ENCODE data around the gene DBNDD1.
"Not testable (repeated sequence)": the region's sequence is repeated elsewhere in the genome, so short reads cannot be mapped to it uniquely, and the experiment has no call there.

DBNDD1 gene, protein sequence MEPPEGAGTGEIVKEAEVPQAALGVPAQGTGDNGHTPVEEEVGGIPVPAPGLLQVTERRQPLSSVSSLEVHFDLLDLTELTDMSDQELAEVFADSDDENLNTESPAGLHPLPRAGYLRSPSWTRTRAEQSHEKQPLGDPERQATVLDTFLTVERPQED

DNA sequence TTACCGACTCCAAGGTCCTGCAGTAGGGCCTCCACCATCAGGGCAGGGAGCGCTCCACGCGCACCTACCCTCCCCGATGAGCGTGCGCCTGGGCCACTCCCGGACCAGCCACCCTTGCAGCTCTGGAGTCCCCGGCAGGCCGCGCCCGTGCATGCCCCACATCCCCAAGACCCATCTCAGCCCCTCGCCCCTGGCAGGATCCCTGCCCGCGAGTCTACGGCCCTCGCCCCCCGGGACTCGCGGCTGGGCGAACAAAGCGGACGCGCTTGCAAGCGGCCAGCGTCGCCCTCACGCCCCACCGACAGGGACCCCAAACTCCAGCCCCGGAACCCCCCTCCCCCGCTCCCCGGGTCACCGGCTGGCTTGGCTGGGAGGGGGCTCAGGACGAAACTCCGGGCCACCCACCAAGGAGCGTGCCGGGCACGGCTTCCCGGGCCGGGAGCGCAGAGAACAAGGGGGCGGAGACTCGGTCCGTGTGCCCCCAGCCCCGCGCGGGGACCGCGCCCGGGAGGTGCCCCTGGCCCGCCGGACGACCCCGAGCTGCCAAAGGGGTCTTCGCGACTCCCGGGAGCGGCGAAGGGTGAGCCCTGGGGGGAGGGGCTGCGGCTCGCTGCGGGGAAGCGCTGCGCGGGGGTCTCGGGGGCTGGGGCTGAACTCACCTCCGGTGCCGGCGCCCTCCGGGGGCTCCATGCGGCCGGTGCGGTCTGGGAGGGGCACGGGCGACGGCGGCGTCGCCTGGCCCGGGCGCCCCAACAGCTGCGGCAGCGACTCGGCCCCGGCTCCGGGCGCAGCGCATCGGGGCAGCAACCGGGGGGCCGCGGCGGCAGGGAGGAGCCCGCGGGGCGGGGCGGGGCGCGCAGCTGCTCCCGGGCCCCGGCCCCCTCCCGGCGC lies at the start of gene DBNDD1:
Gene DBNDD1 (minus strand): TSS at position 805 of the 891 bp plus-strand sequence. CDS start 115 bp downstream, at position 690.
- no peak within 1 kb of the TSS for H3K27ac Mint-ChIP-seq
- H3K27me3 Mint-ChIP-seq: no peaks in the 10 kb centered on the region
- no peaks in the 10 kb centered on the region for H3K9me3 Mint-ChIP-seq (ENCODE audit: low read depth)
- H3K4me1 Mint-ChIP-seq (ENCODE audit: low read depth): peaks cover 14% of the 10 kb centered on the region
- H3K4me3 Mint-ChIP-seq: peak within 1 kb of the TSS; percentile 84
- H3K36me3 Mint-ChIP-seq: peaks cover 2% of the 10 kb centered on the region

DNA sequence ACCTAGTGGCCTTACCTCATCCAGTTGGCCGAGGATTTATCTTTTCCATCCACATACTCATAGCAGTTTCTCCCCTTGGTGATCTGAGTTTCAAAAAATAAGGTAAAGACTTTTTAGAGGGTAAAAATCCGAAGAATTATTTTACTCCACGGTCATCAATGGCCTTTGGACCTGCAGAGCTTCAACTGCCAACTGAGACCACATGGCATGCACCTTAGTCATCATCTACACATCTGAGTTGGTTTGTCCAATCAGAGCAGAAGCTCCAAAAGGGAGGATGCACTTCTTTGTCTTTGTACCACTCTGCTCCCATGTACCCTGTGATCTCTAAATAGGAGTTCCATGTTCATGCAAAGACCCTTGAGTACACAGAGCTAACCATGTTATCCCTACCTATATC lies 42.2 kb upstream of the DBNDD1 start:
- Mint-ChIP-seq H3K4me1 (ENCODE audit: low read depth) (peaks cover 2% of the 10 kb centered on the region), H3K4me3 (no peak overlapping the region), H3K36me3 (no peaks in the 10 kb centered on the region), H3K27me3 (peaks cover 3% of the 10 kb centered on the region), H3K27ac (no peak overlapping the region), H3K9me3 (ENCODE audit: low read depth) (no peaks in the 10 kb centered on the region)

DNA sequence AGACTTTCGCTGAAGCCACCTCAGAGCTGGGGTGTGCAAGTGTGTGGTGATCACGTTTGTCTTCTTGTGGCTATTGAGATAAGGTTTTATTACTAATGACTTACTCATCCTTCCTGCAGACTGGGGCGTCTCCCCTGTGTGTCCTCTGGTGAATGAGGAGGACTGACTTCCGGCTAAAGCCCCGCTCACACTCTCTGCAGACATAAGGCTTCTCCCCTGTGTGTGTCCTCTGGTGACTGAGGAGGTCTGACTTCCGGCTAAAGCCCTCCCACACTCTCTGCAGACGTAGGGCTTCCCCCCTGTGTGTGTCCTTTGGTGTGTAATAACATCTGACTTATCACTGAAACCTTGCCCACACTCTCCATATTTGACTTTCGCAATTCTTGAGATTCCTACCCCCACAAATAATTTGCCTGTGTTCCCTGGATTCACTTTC lies 38.5 kb upstream of the DBNDD1 start:
- Mint-ChIP-seq H3K4me1 (ENCODE audit: low read depth) (peaks cover 2% of the 10 kb centered on the region), H3K36me3 (peaks cover 14% of the 10 kb centered on the region), H3K27me3 (peaks cover 2% of the 10 kb centered on the region), H3K27ac (no peak overlapping the region), H3K4me3 (no peak overlapping the region), H3K9me3 (ENCODE audit: low read depth) (peaks cover 19% of the 10 kb centered on the region)

DNA sequence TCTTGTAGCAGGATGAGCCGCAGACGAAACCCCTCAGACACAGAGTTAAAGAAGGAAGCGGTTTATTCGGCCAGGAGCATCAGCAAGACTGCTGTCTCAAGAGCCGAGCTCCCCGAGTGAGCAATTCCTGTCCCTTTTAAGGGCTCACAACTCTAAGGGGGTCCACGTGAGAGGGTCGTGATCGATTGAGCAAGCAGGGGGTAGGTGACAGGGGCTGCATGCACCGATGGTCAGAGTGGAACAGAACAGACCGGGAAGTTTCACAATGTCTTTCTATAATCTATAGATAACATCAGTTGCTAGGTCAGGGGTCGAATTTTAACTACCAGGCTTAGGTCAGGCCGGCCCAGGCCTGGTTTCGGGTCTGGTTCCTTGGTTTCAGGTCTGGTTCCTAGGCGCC lies 37.3 kb upstream of the DBNDD1 start:
- not testable (repeated sequence) for H3K27me3 Mint-ChIP-seq; H3K27ac Mint-ChIP-seq; H3K4me1 Mint-ChIP-seq (ENCODE audit: low read depth); H3K4me3 Mint-ChIP-seq
- H3K36me3 Mint-ChIP-seq: peaks cover 14% of the 10 kb centered on the region
- H3K9me3 Mint-ChIP-seq (ENCODE audit: low read depth): peaks cover 19% of the 10 kb centered on the region

DNA sequence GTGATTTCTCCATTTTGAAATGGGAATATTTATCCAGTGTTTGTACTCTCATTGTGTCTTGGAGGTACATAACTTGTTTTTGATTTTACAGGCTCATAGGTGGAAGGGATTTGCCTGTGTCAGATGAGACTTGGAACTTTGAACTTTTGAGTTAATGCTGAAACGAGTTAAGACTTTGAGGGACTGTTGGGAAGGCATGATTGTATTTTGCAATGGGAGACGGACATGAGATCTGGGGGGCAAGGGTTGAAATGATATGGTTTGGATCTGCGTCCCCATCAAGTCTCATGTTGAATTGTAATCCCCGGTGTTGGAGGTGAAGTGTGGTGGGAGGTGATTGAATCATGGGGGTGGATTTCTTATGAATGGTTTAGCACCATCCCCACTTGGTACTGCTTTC lies 36.1 kb upstream of the DBNDD1 start:
- Mint-ChIP-seq H3K4me3 (no peak overlapping the region), H3K27me3 (peaks cover 2% of the 10 kb centered on the region), H3K9me3 (ENCODE audit: low read depth) (peaks cover 19% of the 10 kb centered on the region), H3K36me3 (peaks cover 14% of the 10 kb centered on the region), H3K27ac (no peak overlapping the region), H3K4me1 (ENCODE audit: low read depth) (peaks cover 2% of the 10 kb centered on the region)

DNA sequence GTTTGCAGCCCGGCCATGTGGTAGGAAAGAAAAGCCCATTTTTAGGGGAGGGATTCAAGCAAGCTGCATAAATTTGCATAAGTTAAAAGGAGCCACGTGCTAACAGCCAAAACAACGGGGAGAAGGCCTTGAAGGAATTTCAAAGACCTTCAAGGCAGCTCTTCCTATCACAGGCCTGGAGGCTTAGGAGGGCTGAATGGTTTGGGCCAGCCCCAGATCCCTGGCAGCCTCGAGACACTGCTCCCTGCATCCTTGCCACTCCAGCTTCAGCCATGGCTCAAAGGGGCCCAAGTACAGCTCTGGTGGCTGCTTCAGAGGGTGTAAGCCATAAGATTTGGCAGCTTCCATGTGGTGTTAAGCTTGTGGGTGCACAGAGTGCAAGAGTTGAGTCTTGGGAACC lies 35.3 kb upstream of the DBNDD1 start:
- H3K4me3 Mint-ChIP-seq: no peak overlapping the region
- H3K36me3 Mint-ChIP-seq: peaks cover 14% of the 10 kb centered on the region
- no peak overlapping the region for H3K27ac Mint-ChIP-seq
- peaks cover 19% of the 10 kb centered on the region for H3K9me3 Mint-ChIP-seq (ENCODE audit: low read depth)
- H3K4me1 Mint-ChIP-seq (ENCODE audit: low read depth): peaks cover 2% of the 10 kb centered on the region
- H3K27me3 Mint-ChIP-seq: peaks cover 2% of the 10 kb centered on the region

DNA sequence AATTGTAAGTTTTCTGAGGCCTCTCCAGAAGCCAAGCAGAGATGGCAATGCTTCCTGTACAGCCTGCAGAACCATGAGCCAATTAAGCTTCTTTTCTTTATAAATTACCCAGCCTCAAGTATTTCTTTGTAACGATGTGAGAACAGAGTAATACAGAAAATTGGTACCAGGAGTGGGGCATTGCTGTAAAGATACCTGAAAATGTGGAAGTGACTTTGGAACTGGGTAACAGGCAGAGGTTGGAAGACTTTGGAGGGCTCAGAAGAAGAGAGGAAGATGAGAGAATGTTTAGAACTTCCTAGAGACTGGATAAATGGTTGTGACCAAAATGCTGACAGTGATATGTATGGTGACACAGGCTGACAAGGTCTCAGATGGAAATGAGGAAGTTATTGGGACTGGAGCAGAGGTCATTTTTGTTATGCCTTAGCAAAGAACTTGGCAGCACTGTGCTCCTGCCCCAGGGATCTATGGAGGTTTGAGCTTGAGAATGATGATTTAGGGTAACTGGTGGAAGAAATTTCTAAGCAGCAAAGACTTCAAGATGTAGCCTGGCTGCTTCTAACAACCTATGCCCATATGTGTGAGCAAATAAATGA lies 34.7 kb upstream of the DBNDD1 start:
- H3K9me3 Mint-ChIP-seq (ENCODE audit: low read depth): peaks cover 19% of the 10 kb centered on the region
- H3K4me1 Mint-ChIP-seq (ENCODE audit: low read depth): peaks cover 2% of the 10 kb centered on the region
- peaks cover 2% of the 10 kb centered on the region for H3K27me3 Mint-ChIP-seq
- H3K36me3 Mint-ChIP-seq: peaks cover 14% of the 10 kb centered on the region
- no peak overlapping the region for H3K27ac Mint-ChIP-seq
- H3K4me3 Mint-ChIP-seq: no peak overlapping the region

DNA sequence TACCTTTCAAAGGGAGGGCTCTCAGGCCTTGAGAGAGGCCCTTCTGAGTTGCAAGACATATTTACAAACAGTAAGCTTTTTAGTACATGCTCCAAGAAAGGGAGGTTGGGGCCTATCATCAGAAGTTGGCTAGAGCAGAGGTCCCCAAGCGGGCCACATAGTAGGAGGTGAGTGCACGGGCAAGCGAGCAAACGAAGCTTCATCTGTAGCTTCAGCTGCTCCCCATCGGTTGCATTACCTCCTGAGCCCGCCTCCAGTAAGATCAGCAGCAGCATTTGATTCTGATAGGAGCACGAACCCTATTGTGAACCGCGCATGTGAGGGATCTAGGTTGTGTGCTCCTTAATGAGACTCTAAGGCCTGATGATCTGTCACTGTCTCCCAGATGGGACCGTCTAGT lies 31.7 kb upstream of the DBNDD1 start:
- H3K4me3 Mint-ChIP-seq: no peak overlapping the region

DNA sequence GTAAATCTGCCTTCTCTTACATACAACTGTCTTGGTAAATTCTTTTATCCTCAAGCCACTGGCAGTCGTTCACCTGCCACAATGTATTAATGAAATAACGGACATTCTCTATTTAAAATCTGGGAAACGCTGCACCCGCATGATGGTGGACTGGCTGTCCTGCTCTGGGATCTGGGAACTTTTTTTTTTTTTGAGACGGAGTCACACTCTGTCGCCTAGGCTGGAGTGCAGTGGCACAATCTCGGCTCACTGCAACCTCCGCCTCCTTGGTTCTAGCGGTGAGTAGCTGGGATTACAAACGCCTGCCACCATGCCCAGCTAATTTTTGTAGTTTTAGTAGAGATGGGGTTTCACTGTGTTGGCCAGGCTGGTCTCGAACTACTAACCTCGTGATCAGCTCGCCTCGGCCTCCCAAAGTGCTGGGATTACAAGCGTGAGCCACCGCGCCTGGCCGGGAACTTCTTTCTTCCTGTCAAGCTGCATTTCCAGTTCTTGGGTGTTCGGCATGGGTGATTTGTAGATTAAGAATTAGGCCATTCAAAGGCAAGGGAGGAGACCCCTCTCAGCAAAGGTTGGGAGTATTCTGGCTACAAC lies 29.6 kb upstream of the DBNDD1 start:
- no peak overlapping the region for H3K27ac Mint-ChIP-seq
- peak overlapping the region; percentile 68 for H3K4me3 Mint-ChIP-seq
- H3K4me1 Mint-ChIP-seq (ENCODE audit: low read depth): peaks cover 10% of the 10 kb centered on the region
- H3K27me3 Mint-ChIP-seq: no peaks in the 10 kb centered on the region
- H3K36me3 Mint-ChIP-seq: peaks cover 4% of the 10 kb centered on the region
- H3K9me3 Mint-ChIP-seq (ENCODE audit: low read depth): peaks cover 6% of the 10 kb centered on the region

More for the DNA sequence above, 31.7 kb upstream of the DBNDD1 start:
- Mint-ChIP-seq H3K9me3 (ENCODE audit: low read depth) (peaks cover 19% of the 10 kb centered on the region), H3K27ac (no peak overlapping the region), H3K36me3 (peaks cover 14% of the 10 kb centered on the region), H3K27me3 (peaks cover 2% of the 10 kb centered on the region), H3K4me1 (ENCODE audit: low read depth) (peaks cover 10% of the 10 kb centered on the region)

DNA sequence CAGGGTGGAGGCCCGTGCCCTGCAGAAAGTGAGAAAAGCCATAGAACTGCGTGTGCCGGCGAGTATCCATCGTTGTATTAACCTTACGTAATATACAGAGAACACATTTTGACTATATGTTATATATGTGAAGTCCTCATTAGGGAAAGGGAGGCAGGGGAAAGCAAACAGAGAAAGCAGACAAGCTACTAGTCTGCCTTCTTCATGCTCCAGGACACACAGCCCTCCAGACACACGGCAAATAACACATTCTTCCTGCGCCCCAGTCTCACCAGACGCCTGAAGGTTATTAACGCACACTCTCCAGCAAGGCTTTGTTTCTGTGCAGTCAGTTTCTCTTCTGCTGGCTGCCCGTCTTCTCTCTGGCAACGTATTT lies 29.1 kb upstream of the DBNDD1 start:
- peaks cover 3% of the 10 kb centered on the region for H3K36me3 Mint-ChIP-seq
- H3K27ac Mint-ChIP-seq: no peak overlapping the region
- H3K9me3 Mint-ChIP-seq (ENCODE audit: low read depth): peaks cover 4% of the 10 kb centered on the region
- H3K4me1 Mint-ChIP-seq (ENCODE audit: low read depth): peaks cover 10% of the 10 kb centered on the region
- no peaks in the 10 kb centered on the region for H3K27me3 Mint-ChIP-seq
- peak overlapping the region; percentile 68 for H3K4me3 Mint-ChIP-seq

DNA sequence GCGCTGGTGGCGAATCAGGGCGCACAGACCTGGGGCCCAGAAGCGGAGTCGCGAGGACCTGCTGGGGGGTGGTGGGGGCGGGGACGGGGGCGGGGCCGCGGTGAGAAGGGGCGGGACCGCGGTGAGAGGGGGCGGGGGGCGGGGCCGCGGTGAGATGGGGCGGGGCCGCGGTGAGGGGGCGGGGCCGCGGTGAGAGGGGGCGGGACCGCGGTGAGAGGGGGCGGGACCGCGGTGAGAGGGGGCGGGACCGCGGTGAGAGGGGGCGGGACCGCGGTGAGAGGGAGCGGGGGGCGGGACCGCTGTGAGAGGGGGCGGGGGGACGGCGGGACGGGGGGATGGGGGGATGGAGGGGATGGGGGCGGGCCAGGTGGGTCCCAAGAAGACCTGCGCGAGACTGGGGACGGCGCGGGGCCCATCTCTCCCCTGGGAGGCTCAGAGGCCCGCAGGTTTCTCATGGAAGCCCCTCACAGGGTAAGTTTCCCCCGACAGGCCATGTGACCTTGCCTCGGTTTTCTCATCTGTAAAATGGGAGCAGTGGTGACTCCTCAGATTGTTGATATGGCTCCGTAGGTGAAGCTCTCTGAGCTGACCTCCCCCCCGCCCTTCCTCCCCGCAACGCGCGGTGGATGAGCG lies 28.6 kb upstream of the DBNDD1 start:
- H3K9me3 Mint-ChIP-seq (ENCODE audit: low read depth): no peaks in the 10 kb centered on the region
- H3K4me1 Mint-ChIP-seq (ENCODE audit: low read depth): peaks cover 10% of the 10 kb centered on the region
- H3K27me3 Mint-ChIP-seq: no peaks in the 10 kb centered on the region
- peak overlapping the region; percentile 68 for H3K4me3 Mint-ChIP-seq
- no peak overlapping the region for H3K27ac Mint-ChIP-seq
- no peaks in the 10 kb centered on the region for H3K36me3 Mint-ChIP-seq

DNA sequence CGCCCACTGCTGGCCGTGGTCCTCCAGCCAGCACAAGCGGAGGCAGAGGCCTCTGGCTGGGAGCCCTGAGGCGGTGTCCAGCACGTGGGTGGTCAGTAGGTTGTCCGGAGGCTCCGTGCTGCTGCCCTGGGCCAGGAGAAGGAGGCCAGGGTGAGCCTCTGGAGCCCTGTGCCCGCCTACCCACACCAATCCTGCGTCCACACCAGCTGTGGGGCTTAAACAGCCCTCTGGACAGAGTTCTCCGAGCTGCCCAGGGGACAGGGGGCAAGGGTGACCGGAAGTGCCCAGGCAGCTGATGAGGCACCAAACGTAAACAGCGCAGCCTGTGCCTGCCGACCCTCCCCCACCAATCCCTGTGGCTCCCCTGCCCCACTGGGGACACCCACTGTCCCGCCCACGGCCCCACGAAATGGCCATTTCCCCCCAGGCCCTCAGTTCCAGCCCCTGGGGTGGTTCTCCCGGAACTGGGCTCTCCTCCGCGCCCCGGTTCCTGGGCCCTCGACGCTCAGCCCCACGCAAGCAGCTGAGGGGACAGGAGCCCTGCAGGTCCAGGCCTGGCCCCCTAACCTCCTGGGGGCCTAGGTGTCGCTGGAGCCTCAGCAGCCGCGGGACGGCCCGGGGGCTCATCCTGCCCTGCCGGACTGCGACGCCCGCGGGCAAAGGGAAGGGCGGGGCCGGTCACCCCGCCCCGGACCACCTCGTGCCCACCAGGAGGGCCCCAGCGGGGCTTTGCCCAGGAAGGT lies 27.9 kb upstream of the DBNDD1 start:
- no peak overlapping the region for H3K27ac Mint-ChIP-seq
- H3K36me3 Mint-ChIP-seq: no peaks in the 10 kb centered on the region
- no peak overlapping the region for H3K4me3 Mint-ChIP-seq
- no peaks in the 10 kb centered on the region for H3K9me3 Mint-ChIP-seq (ENCODE audit: low read depth)
- H3K27me3 Mint-ChIP-seq: no peaks in the 10 kb centered on the region
- peaks cover 10% of the 10 kb centered on the region for H3K4me1 Mint-ChIP-seq (ENCODE audit: low read depth)

DNA sequence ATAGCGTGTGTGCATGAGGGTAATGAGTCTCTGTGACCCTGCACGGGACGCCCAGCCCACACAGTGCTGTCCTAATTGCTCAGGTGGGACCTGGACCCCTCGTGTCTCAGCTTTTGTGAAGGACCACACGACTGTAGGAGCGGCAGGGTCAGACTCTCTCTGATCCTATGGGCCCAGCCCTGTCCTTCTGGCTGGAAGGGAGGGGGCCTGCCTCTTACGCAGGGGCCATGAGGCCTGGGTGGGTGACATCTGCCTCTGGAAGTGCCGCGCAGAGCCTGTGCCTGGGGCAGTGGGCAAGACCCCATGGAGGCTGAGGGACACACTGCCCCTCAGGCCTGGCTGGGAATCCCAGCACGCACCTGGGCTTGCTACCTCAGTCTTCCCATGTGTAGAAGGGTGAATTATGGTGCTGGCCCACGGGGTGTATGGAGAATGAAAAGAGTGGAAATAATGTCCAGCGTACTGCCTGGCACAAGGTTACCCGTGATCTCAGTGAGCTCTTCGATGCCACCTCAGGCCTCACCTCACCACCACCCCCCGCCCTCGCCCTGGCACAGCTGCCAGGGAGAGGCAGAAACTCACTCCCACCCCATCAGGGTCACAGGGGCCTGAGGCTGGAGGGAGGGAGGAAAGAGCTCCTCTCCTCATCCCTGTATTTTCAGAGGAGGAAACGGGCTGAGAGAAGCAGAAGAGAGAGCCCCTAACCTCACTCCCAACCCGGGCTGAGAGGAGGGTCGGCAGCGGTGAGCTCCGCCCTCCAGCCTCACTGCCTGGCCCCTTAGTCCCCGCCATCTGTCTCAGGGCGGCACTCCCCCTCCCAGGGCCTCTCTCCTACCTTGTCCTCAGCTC lies 27.1 kb upstream of the DBNDD1 start:
- no peaks in the 10 kb centered on the region for H3K27me3 Mint-ChIP-seq
- H3K36me3 Mint-ChIP-seq: no peaks in the 10 kb centered on the region
- H3K9me3 Mint-ChIP-seq (ENCODE audit: low read depth): no peaks in the 10 kb centered on the region
- no peak overlapping the region for H3K27ac Mint-ChIP-seq
- H3K4me3 Mint-ChIP-seq: peak overlapping the region; percentile 52
- peaks cover 10% of the 10 kb centered on the region for H3K4me1 Mint-ChIP-seq (ENCODE audit: low read depth)
